Thymus (tissue), 11 donors: Measurements from ENCODE around the gene NEURL2. TPM values are rescaled to one million over a fixed set of nuclear protein-coding genes. Genes with fewer than 3 reads are reported as not detected.

Experiments
- DNase-seq, 9 donors: peaks; one replicate each; pipeline ENCODE4 v3.0.0-alpha.2; 2013; ENCODE audit warnings: low spot score in 9 of 9, low read depth in 6 of 9, missing footprints in 1 of 9
- H3K27ac ChIP-seq, 2 donors: one replicate each; pipeline ENCODE4 v1.5.1; 2013; ENCODE audit warnings: control low read depth in 1 of 2, low read depth in 1 of 2, low read length in 1 of 2, mild to moderate bottlenecking in 1 of 2, moderate library complexity in 1 of 2
- H3K27me3 ChIP-seq, 2 donors: one replicate each; pipeline ENCODE4 v1.5.1; 2013; ENCODE audit warnings: low read length in 1 of 2; ENCODE audit not compliant: control insufficient read depth in 2 of 2, insufficient read depth in 1 of 2
- H3K36me3 ChIP-seq, 2 donors: one replicate each; pipeline ENCODE4 v1.5.1; 2013; ENCODE audit warnings: low read length in 1 of 2, mild to moderate bottlenecking in 1 of 2, moderate library complexity in 1 of 2; ENCODE audit not compliant: control insufficient read depth in 2 of 2, insufficient read depth in 2 of 2
- H3K4me1 ChIP-seq, 2 donors: one replicate each; pipeline ENCODE4 v1.5.1; 2013; ENCODE audit warnings: low read length in 2 of 2; ENCODE audit not compliant: control insufficient read depth in 2 of 2, insufficient read depth in 2 of 2
- H3K4me3 ChIP-seq, 2 donors: one replicate each; pipeline ENCODE4 v1.5.1; 2013; ENCODE audit warnings: low read length in 2 of 2, control low read depth in 1 of 2, mild to moderate bottlenecking in 1 of 2
- H3K9me3 ChIP-seq, 2 donors: one replicate each; pipeline ENCODE4 v1.5.1; 2013; ENCODE audit warnings: low read length in 1 of 2, mild to moderate bottlenecking in 1 of 2; ENCODE audit not compliant: control insufficient read depth in 2 of 2, insufficient read depth in 1 of 2
- WGBS: extraction: QIAGEN DNeasy Blood & Tissue Kit; methylation state at CpG from one replicate; pipeline ENCODE4 v1.1.7; 2013; 5-methylcytosine and 5-hydroxymethylcytosine counted together
- polyA plus RNA-seq: library from polyadenylated mRNA; stranded (reverse); fragments of 200-250 nt; gene quantifications from one replicate; pipeline ENCODE4 v1.2.3, GENCODE V29; 2013
- total RNA-seq: library from RNA; stranded (reverse); fragments of 120-200 nt; gene quantifications from one replicate; pipeline ENCODE4 v1.2.4, GENCODE V29; 2013
- donor health status: healthy.

The NEURL2 gene
- total and polyA plus RNA-seq, 2 donors = 8.1 to 51.4 TPM

GRCh38 chr20:45845452-45845851 is 45.6 kb downstream of the NEURL2 start:
- Histone ChIP-seq H3K36me3 (peaks cover 60 to 76% of the 10 kb centered on the region in 2 donors), H3K4me1 (no peaks in the 10 kb centered on the region), H3K9me3 (no peaks in the 10 kb centered on the region), H3K4me3 (no peak overlapping the region), H3K27me3 (no peaks in the 10 kb centered on the region), H3K27ac (no peak overlapping the region)
- no peak for DNase-seq

- H3K27me3 ChIP-seq = no peaks in the 10 kb centered on the region
- WGBS = 98% methylated on average over 14 of the region's 14 CpGs
- H3K36me3 ChIP-seq = peaks cover 55 to 74% of the 10 kb centered on the region in 2 donors
- H3K4me1 ChIP-seq = no peaks in the 10 kb centered on the region
- DNase-seq = no peak
- no peak overlapping the region for H3K4me3 ChIP-seq
- H3K9me3 ChIP-seq = no peaks in the 10 kb centered on the region
- no peak overlapping the region for H3K27ac ChIP-seq
These were observed 47.5 kb downstream of the NEURL2 start for GRCh38 chr20:45843506-45843905.

- WGBS = 74% methylated on average over 5 of the region's 5 CpGs
- H3K4me1 ChIP-seq = no peaks in the 10 kb centered on the region
- peaks cover 52 to 63% of the 10 kb centered on the region in 2 donors for H3K36me3 ChIP-seq
- H3K4me3 ChIP-seq = no peak overlapping the region
- H3K27me3 ChIP-seq = no peaks in the 10 kb centered on the region
- no peak for DNase-seq
- no peak overlapping the region for H3K27ac ChIP-seq
- no peaks in the 10 kb centered on the region for H3K9me3 ChIP-seq
These were observed 48.7 kb downstream of the NEURL2 start for GRCh38 chr20:45842169-45842812.

- Histone ChIP-seq H3K9me3 (no peaks in the 10 kb centered on the region), H3K27me3 (no peaks in the 10 kb centered on the region), H3K4me3 (no peak overlapping the region), H3K27ac (no peak overlapping the region), H3K4me1 (no peaks in the 10 kb centered on the region), H3K36me3 (peaks cover 46 to 57% of the 10 kb centered on the region in 2 donors)
- no peak for DNase-seq
- WGBS = 99% methylated on average over 10 of the region's 10 CpGs
These were observed 49.4 kb downstream of the NEURL2 start for GRCh38 chr20:45841407-45842129.

GRCh38 chr20:45840700-45841198 is 50.3 kb downstream of the NEURL2 start:
- Histone ChIP-seq H3K4me1 (no peaks in the 10 kb centered on the region), H3K27ac (no peak overlapping the region), H3K4me3 (no peak overlapping the region), H3K9me3 (no peaks in the 10 kb centered on the region), H3K27me3 (no peaks in the 10 kb centered on the region), H3K36me3 (peaks cover 38 to 51% of the 10 kb centered on the region in 2 donors)
- no peak for DNase-seq
- 97% methylated on average over 25 of the region's 25 CpGs for WGBS

Other genes with a start within 250 kb of the NEURL2 start
- not detected for gene WFDC11, start 221.0 kb downstream of the NEURL2 start, total RNA-seq
- 0.14 TPM for gene WFDC11, start 221.0 kb downstream of the NEURL2 start, polyA plus RNA-seq
- gene WFDC13, start 189.2 kb downstream of the NEURL2 start, total RNA-seq = not detected
- gene WFDC13, start 189.2 kb downstream of the NEURL2 start, polyA plus RNA-seq = 0.07 TPM
- not detected for gene WFDC10B, start 186.2 kb downstream of the NEURL2 start, total RNA-seq
- 0.23 TPM for gene WFDC10B, start 186.2 kb downstream of the NEURL2 start, polyA plus RNA-seq
- gene SPINT4, start 168.9 kb downstream of the NEURL2 start, total RNA-seq = not detected
- not detected for gene SPINT4, start 168.9 kb downstream of the NEURL2 start, polyA plus RNA-seq
- 0.61 TPM for gene WFDC3, start 99.3 kb downstream of the NEURL2 start, total RNA-seq
- 2.1 TPM for gene WFDC3, start 99.3 kb downstream of the NEURL2 start, polyA plus RNA-seq
- 27.9 TPM for gene DNTTIP1, start 99.3 kb downstream of the NEURL2 start, total RNA-seq
- gene DNTTIP1, start 99.3 kb downstream of the NEURL2 start, polyA plus RNA-seq = 44.3 TPM
- 112 TPM for gene UBE2C, start 78.6 kb downstream of the NEURL2 start, total RNA-seq
- gene UBE2C, start 78.6 kb downstream of the NEURL2 start, polyA plus RNA-seq = 25.1 TPM
- gene TNNC2, start 63.9 kb downstream of the NEURL2 start, total RNA-seq = 2.4 TPM
- 12.6 TPM for gene TNNC2, start 63.9 kb downstream of the NEURL2 start, polyA plus RNA-seq
- gene SNX21, start 57.4 kb downstream of the NEURL2 start, total RNA-seq = 3.0 TPM
- 8.4 TPM for gene SNX21, start 57.4 kb downstream of the NEURL2 start, polyA plus RNA-seq
- gene ACOT8, start 33.8 kb downstream of the NEURL2 start, total RNA-seq = 32.0 TPM
- 30.1 TPM for gene ACOT8, start 33.8 kb downstream of the NEURL2 start, polyA plus RNA-seq
- gene ZSWIM3, start 33.6 kb downstream of the NEURL2 start, total RNA-seq = 8.0 TPM
- 4.4 TPM for gene ZSWIM3, start 33.6 kb downstream of the NEURL2 start, polyA plus RNA-seq
- 5.7 TPM for gene ZSWIM1, start 10.0 kb downstream of the NEURL2 start, total RNA-seq
- gene ZSWIM1, start 10.0 kb downstream of the NEURL2 start, polyA plus RNA-seq = 5.7 TPM
- 3.1 TPM for gene SPATA25, start 3.6 kb downstream of the NEURL2 start, total RNA-seq
- 5.1 TPM for gene SPATA25, start 3.6 kb downstream of the NEURL2 start, polyA plus RNA-seq
- gene CTSA, start 127 bp upstream of the NEURL2 start, total RNA-seq = 19.9 TPM
- gene CTSA, start 127 bp upstream of the NEURL2 start, polyA plus RNA-seq = 56.0 TPM
- gene PLTP, start 20.9 kb upstream of the NEURL2 start, total RNA-seq = 146 TPM
- 182 TPM for gene PLTP, start 20.9 kb upstream of the NEURL2 start, polyA plus RNA-seq
- gene PCIF1, start 43.5 kb upstream of the NEURL2 start, total RNA-seq = 13.9 TPM
- 37.4 TPM for gene PCIF1, start 43.5 kb upstream of the NEURL2 start, polyA plus RNA-seq
- 8.3 TPM for gene ZNF335, start 81.0 kb upstream of the NEURL2 start, total RNA-seq
- gene ZNF335, start 81.0 kb upstream of the NEURL2 start, polyA plus RNA-seq = 16.5 TPM
- 32.2 TPM for gene MMP9, start 117.7 kb upstream of the NEURL2 start, total RNA-seq
- 10.1 TPM for gene MMP9, start 117.7 kb upstream of the NEURL2 start, polyA plus RNA-seq
- gene SLC12A5, start 138.0 kb upstream of the NEURL2 start, total RNA-seq = 0.90 TPM
- 4.0 TPM for gene SLC12A5, start 138.0 kb upstream of the NEURL2 start, polyA plus RNA-seq
- gene NCOA5, start 198.8 kb upstream of the NEURL2 start, total RNA-seq = 25.4 TPM
- 21.5 TPM for gene NCOA5, start 198.8 kb upstream of the NEURL2 start, polyA plus RNA-seq
- 22.8 TPM for gene CD40, start 227.1 kb upstream of the NEURL2 start, total RNA-seq
- gene CD40, start 227.1 kb upstream of the NEURL2 start, polyA plus RNA-seq = 30.6 TPM